HG03342 (cell line): ENCODE results near the gene ARHGAP11B.
"Not testable (repeated sequence)": the region's sequence is repeated elsewhere in the genome, so short reads cannot be mapped to it uniquely, and the experiment has no call there.

Experiments used
- ATAC-seq: cut with Tn5 transposase; IDR thresholded peaks from one replicate; pipeline ENCODE4 v1.9.1; 2021; ENCODE audit warnings: mild to moderate bottlenecking, moderate library complexity; ENCODE audit not compliant: unreplicated experiment

The ARHGAP11B gene

DNA sequence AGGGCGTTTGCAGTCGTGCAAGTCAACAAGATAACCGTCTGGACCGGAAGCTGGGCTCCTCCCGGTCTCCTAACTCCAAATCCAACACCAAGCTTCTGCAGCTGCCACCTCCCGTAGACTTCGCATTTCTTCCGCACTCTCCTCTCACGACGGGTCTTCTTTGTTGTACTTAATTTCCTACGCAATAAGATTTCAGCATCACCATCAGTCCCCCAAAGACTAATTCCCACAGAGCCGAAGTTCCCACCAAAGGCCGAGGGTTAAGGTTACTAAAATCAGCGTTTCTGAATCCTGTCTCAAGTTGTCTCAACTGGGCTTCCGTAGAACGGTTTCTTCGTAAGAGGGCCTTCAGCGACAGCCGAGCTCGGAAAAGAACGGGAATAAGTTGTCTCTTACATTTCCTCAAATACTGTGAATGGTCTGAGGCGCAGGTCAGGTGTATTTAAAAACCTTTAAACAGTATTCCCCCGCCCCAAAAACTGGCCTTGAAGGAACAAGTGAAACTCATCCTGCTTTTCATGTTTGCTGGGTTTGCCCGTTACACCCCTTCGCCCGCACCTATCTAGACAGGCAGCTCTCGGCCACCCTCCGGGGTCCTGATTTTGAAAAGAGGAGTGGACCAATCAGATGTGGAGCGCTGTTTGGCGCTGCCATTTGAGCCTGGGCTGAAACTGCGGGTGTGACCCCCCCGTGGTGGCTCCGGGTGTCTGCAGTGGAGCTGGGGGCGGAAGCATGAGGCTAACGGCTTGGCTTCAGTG lies at the start of gene ARHGAP11B:
TSS of gene ARHGAP11B (plus strand) at position 693 of the 758 bp plus-strand sequence.
- ATAC-seq = peak; percentile 90

DNA sequence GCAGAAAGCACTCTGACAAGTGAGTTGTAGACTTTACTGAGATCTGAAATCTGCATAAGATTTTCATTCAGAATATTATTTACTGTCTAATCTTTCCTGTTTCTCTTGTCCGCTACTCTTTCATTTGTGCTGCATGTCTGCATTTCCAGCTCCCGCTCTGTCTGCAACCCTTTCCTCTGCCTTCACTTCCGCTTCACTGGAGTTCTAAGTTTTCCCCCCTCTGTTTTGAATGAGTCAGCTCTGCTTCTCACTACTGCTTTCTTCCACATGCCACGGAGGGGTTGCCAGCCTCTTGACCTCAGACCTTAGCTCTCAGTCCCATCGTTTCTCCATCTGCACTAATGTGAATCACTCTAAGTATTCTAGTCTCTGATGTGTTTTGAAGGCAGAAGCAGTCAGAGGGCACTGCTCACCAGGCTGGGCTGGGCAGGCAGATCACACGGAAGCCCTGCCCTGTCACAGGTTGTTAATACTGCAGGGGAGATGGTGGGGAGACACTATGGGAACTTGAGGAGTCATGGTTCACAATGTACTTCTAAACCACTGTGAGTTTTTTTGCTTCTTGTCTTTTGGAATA lies 46.4 kb upstream of the ARHGAP11B start:
- ATAC-seq = not testable (repeated sequence)

DNA sequence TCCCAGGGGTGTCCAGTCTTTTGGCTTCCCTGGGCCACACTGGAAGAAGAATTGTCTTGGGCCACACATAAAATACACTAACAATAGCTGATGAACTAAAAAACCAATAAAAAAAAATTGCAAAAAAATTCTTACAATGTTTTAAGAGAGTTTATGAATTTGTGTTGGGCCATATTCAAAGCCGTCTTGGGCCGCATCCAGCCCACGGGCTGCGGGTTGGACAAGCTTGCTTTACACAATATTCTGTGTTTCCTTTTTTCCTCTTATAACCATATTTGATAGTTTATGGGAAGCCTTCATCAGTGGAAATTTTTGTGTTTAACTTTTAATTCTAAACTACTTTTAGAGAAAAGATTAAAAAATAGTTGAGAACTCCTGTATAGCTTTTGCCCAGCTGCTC lies 45.2 kb upstream of the ARHGAP11B start:
- not testable (repeated sequence) for ATAC-seq

DNA sequence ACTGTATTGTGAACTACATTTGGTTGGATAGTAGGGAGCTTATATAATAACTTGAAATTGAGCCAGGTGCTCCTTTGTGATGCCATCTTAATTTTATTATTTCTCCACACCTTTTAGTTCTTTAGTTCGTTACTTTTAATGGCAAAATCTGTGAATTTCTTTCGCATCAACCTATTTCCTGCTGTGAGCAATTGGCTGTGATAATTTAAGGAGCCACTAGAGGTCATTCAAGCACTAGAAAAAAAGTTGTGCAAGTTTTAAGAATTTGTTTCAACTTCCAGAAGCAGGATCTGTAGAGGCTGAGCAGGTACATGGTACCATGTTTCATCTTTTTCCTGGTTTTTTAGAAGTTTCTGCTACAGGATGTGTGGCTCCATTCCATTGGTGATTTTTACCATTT lies 27.0 kb upstream of the ARHGAP11B start:
- not testable (repeated sequence) for ATAC-seq

DNA sequence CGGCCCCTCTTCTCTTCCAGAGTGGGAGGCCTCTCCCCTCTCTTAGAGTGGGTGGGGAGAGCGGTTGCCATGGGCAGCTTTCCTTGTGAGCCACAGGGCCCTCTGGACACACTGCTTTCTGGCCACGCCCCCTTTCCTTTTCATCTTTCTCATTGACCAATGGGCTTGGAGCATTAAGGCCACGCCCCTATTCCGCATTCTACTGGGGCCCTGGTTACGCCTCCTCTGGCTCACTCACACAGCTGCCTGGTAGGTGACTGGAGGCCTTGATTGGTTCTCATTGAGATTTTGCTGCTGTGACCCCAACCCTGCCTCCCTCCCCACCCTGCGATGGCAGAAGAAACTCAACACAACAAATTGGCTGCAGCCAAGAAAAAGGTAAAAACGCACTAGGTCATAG lies 22.1 kb upstream of the ARHGAP11B start, which contains the start of gene GOLGA8H:
TSS of gene GOLGA8H (plus strand) at position 233 of the 400 bp plus-strand sequence. CDS start at position 331, 98 bp downstream.
- not testable (repeated sequence) for ATAC-seq

DNA sequence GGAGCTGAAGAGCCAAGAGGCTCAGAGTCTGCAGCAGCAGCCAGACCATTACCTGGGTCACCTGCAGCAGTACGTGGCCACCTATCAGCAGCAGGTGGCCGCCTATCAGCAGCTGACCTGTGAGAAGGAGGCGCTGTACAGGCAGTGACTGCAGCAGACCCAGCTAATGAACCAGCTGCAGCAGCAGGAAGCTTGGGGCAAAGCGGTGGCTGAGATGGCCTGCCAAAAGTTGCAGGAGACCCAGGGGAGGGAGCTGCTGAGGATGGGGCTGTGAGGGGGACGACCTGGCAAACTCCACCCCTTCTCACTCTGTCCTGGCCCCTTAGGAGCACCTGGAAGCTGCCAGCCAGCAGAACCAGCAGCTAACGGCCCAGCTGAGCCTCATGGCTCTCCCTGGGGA lies 13.7 kb upstream of the ARHGAP11B start:
- not testable (repeated sequence) for ATAC-seq

DNA sequence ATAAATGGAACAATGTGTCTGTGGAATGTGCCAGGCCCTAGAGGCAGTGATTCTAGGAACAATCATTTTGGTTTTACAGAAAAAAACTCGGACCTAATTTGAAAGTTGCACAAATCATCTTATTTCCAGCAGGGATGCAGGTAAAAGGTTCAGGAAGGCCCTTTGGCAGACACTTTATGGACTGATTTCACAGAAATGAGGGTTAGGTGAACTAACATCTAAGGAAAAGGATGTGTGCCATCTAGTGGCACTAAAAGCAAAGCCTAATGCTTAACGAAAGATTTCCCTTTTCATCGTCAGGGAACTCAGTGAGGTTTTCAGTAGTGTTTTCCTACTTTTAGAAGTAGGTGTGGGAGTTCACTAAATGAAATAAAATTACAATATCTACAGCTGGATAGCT lies 4.6 kb upstream of the ARHGAP11B start:
- not testable (repeated sequence) for ATAC-seq

DNA sequence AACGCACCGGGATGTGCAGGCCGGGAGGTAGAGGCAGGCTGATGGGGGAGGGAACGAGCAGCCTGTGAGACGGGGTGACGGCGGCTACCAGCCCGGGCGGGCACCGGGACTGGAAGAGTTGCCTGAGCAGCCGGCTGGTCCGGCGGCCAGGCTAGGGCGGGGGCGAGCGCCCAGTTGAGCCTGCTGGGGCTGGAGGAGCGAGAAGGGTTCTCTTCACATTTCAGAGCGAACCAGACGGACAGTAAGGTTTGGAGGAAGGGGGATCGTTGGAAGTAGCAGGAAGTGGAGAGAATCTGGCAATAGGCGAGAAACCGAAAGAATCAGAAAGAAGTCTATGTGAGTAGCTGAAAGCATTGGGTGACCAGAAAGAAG lies 252 bp downstream of the ARHGAP11B start:
- ATAC-seq = not testable (repeated sequence)

DNA sequence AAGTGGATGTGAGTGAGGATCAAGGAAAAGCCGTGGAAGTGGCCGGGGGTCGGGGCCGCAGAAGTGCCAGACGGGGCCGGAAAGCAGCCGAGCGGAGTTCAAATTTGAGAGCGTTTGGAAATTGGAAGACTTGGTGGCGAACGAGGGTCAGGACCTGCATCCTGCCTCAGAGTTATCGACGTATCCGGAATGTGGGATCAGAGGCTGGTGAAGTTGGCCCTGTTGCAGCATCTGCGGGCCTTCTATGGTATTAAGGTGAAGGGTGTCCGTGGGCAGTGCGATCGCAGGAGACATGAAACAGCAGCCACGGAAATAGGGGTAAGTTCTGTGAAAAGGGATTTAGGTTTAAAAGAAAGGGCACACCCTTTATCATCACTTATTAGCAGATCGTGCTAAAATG lies 704 bp downstream of the ARHGAP11B start:
- not testable (repeated sequence) for ATAC-seq

DNA sequence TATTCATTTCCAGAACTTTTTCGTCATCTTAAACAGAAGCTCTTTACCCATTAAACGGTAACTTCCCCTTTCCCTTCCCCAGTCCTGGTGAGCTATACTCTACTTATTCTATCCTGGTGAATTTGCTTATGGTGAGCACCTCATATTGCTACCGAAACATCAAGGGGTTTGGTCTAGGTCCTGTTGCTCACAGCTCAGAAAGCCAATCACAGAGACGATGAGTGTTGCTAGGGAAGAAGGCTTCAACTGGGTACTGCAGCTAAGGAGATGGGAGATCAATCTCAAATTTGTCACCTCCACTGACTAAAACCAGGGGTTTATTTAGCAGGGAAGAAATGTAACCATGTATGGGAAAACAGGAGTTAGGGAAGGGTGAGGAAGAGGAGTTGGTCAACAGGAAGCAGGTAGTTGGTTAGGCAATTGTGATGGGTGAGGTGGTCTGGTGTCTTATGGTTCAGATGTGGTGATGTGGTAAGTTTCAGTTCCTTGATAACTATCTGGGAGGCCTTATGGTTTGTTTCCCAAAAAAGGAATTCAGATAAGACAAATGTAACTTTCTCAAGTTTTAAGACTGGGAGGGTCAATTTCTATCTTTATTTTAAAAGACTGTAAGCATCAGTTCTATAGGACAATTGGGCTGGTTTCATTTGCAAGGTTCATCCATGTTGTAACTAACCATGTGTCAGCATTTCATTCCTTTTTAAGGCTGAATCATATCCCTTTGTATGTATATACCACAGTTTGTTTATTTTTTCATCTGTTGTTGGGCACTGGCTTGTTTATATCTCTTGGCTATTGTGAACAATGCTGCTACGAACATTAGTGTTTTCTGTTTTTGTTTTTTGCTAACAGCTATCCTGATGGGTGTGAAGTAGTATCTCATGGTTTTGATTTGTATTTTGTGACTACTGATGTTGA lies 24.3 kb downstream of the ARHGAP11B start:
- peak; percentile 92 for ATAC-seq

DNA sequence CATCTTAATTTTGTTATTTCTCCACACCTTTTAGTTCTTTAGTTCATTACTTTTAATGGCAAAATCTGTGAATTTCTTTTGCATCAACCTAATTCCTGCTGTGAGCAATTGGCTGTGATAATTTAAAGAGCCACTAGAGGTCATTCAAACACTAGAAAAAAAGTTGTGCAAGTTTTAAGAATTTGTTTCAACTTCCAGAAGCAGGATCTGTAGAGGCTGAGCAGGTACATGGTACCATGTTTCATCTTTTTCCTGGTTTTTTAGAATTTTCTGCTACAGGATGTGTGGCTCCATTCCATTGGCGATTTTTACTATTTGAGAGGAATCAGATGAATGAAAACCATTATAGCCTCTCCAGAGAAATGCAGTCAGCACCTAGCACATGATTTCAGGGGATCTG lies 35.2 kb downstream of the ARHGAP11B start:
- not testable (repeated sequence) for ATAC-seq

DNA sequence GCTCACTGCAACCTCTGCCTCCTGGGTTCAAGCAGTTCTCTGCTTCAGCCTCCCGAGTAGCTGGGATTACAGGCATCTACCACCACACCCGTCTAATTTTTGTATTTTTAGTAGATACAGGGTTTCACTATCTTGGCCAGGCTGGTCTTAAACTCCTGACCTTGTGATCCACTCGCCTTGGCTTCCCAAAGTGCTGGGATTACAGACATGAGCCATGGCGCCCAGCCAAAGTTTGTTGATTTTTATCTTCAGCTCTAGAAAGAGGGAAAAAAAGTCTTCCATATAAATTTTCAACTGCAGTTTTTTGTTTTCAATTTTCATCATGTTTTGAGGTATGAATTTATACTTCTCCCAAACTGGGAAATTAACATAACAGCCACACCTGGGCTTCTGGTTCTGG lies 43.7 kb downstream of the ARHGAP11B start:
- not testable (repeated sequence) for ATAC-seq

DNA sequence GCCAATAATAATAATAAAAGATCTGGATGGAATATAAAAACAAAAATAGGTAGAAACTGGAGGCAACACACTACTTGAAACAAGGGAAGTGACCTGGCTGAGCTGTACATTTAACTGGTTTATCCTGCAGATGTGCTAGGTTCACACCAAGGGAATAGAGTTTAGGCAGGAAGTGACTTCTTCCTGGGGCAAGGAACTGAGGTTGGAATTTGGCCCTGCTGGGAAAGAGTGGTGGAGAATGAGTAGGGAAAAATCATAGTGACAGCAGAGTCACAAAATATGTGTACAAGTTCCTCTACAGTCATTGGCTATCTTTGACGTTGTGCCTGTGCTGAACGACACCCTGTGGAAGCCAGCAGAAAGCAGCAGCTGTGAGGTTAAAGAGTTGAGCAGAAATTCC lies 44.1 kb downstream of the ARHGAP11B start:
- no peak for ATAC-seq

DNA sequence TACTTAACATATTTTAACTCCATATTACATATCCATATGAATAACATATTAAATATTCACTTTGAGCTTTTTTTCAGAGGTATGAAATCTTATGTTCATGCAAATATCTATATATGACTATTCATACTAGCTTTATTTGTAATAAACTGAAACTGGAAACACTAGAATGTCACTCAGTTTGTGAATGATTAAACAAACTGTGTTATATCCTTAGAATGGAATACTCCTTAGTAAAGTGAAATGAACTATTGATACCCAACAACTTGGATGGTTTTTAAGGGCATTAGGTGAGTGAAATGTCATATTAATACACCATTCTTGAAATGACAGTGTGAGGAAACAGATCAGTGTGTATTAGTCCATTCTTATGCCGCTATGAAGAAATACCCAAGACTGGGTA lies 45.4 kb downstream of the ARHGAP11B start:
- ATAC-seq = no peak

DNA sequence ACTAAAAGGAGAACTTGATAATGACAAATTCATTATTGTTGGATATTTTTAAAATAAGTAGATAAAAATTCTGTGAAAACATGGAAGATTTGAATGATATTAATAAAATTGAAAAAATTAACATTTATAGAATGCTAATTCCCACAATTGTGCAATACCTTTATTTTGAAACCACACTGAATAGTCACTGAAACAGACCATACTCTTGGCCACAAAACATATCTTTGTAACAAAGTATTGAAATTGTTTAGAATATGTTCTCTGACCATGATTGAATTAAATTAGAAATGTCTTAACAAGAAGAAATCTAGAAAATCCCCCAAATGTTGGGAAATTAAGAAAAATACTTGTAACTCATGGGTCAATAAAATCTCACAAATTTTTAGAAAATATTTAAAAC lies 49.2 kb downstream of the ARHGAP11B start:
- no peak for ATAC-seq

DNA sequence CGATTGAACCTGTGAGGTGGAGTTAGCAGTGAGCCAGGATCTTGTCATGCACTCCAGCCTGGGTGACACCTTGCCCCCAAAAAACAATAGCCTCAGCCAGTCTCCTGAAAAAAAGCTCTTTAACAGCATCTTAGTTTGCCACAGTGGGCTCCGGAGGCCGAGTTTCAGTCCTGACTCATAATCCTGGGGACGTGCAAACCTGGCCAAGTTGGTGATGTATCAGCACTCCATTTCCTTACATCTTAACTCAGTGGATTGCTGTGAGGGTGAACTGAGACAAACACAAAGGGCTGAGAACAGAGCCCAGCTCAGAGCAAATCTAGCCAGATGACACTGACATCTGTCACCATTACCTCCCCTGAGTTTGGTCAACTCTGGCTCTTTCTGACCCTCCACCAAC lies 50.0 kb downstream of the ARHGAP11B start:
- ATAC-seq = not testable (repeated sequence)

DNA sequence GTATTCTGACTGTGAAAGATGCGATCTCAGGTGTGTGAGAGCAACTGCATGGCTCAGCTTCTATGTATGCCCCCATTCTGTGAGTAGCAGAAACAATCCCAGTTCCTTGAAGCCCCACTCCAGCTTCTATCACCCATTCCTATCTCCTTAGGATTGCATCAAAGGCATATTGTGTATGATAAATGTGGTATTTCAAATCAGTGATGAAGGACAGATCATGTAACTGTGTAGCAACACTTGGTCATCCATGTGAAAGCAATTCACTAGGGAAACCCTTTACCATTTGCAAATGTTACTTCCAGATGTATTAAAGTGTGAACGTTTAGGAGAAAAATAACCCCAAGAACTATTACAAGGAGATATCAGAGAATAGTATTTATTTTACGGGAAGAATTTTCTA lies 55.1 kb downstream of the ARHGAP11B start:
- not testable (repeated sequence) for ATAC-seq

DNA sequence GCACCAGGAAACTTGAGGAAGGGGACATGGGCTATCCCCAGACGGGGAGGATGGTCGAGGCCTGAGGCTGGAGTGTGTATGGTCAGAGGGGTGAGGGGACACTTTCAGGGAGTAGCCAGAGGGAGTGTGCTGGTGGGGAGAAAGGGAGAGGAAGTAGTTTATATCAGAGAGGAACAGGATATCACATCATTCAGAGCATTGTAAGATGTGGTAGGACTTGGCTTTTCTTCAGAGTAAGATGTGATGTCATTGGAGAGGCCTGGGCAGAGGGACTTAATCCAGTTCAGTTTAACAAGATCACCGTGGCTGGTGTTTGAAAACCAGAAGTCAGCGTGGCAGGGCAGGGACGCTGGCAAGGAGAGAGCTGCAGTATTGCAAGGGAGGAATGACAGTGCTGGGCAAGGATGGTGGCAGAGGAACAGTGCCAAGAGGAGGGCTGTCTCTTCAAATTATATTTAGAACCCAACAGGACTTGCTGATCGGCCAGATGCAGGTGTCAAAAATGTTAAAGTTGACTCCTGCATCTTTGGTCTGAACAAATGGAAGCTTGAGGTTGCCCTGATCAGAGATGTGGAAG lies 59.9 kb downstream of the ARHGAP11B start:
- not testable (repeated sequence) for ATAC-seq

DNA sequence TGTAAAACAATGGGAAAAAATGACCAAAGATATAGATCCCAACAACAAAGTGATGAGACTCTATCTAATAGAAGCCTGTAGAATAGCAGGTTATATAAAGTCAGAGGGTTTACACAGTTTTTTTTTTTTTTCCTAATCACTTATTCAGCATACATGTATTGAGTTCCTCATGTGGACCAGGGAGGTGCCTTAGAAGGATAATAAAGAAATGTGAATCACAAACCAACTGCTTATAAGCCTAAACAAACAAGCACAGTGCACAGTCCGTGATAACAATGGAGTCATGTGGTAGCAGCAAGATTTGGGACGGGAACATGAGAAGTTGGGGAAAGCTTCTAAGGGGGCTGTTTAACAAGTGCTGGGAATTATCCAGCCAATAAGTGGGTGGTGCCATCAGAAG lies 60.7 kb downstream of the ARHGAP11B start:
- ATAC-seq = not testable (repeated sequence)
